ENCODE measurements around the gene MESP1. TPM values are rescaled to one million over a fixed set of nuclear protein-coding genes. Genes with fewer than 3 reads are reported as not detected.

Gene MESP1
- total and polyA plus RNA-seq, 2 of the 8 experiments (the other 6 are each of a cell fraction or from before 2014, with no cell fraction given): 0.15 to 0.23 TPM

GRCh38 chr15:89732451-89733172, 18.4 kb downstream of the MESP1 start (continued):
- TF ChIP-seq CTCF (IDR thresholded peaks at IDR 0.05; ENCODE audit: control extremely low read depth in 1 of 3, insufficient read depth in 1 of 3, low read depth in 1 of 3, low read length in 3 of 3): peak in 2 of 3 experiments; percentile 4 to 8; a peak in 2 of 4 replicates
